ENCODE results near the gene MGST3. TPM values are rescaled to one million over a fixed set of nuclear protein-coding genes. Genes with fewer than 3 reads are reported as not detected.

The MGST3 gene
- total and polyA plus RNA-seq, 10 donors: 47.8 to 109 (median 78.1) TPM

- Histone ChIP-seq H3K4me1 (peaks cover 21 to 68% (median 52%) of the 10 kb centered on the region in 6 donors), H3K36me3 (peaks cover 0 to 10% (median 2%) of the 10 kb centered on the region in 6 donors), H3K9me3 (no peaks in the 10 kb centered on the region), H3K4me3 (peak overlapping the region; percentile 58 to 94 (median 74)), H3K27ac (peak overlapping the region in 6 of 8 donors; percentile 87 to 95 (median 90)), H3K27me3 (replicated peaks in 1 of 7) (no peaks in the 10 kb centered on the region)
- intact Hi-C loops (cut with DNase I; ENCODE audit: low total_unique reads): loop anchor here (5.0 kb wide), 1 partner anchor 65 kb away; the partner anchor contains the start of gene ALDH9A1
- WGBS, 5 donors: 29 to 41% (median 36%) methylated on average over 5 of the region's 5 CpGs
- no peak for DNase-seq
- TF ChIP-seq POLR2AphosphoS5 (IDR thresholded peaks at IDR 0.05): no peak
- TF ChIP-seq CTCF (IDR thresholded peaks at IDR 0.05 in 8 of 11, conservative IDR thresholded peaks at IDR 0.05 in 3 of 11): no peak
- TF ChIP-seq POLR2A (IDR thresholded peaks at IDR 0.05): no peak
Observed at GRCh38 chr1:165632152-165632469, 1.1 kb downstream of the MGST3 start.

- DNase-seq: no peak
- Histone ChIP-seq H3K9me3 (no peaks in the 10 kb centered on the region), H3K4me1 (peaks cover 24 to 71% (median 56%) of the 10 kb centered on the region in 6 donors), H3K27me3 (replicated peaks in 1 of 7) (no peaks in the 10 kb centered on the region), H3K4me3 (peak overlapping the region in 7 of 8 donors; percentile 58 to 94 (median 74)), H3K36me3 (peaks cover 0 to 11% (median 2%) of the 10 kb centered on the region in 6 donors), H3K27ac (peak overlapping the region in 6 of 8 donors; percentile 87 to 95 (median 90))
- TF ChIP-seq POLR2A (IDR thresholded peaks at IDR 0.05) (no peak), CTCF (IDR thresholded peaks at IDR 0.05 in 8 of 11, conservative IDR thresholded peaks at IDR 0.05 in 3 of 11) (no peak), POLR2AphosphoS5 (IDR thresholded peaks at IDR 0.05) (no peak)
- intact Hi-C loops (cut with DNase I; ENCODE audit: low total_unique reads): loop anchor here (5.0 kb wide), 1 partner anchor 65 kb away; the partner anchor contains the start of gene ALDH9A1
- 29 to 40% (median 33%) methylated on average over 7 of the region's 7 CpGs for WGBS, 5 donors
Observed at GRCh38 chr1:165632491-165632890, 1.5 kb downstream of the MGST3 start.

- Histone ChIP-seq H3K9me3 (no peaks in the 10 kb centered on the region), H3K36me3 (peaks cover 0 to 22% (median 2%) of the 10 kb centered on the region in 6 donors), H3K4me1 (peaks cover 24 to 80% (median 61%) of the 10 kb centered on the region in 6 donors), H3K4me3 (no peak overlapping the region), H3K27me3 (replicated peaks in 1 of 7) (no peaks in the 10 kb centered on the region), H3K27ac (no peak overlapping the region)
- intact Hi-C loops (cut with DNase I; ENCODE audit: low total_unique reads): loop anchor here (5.0 kb wide), 1 partner anchor 64 kb away; the partner anchor contains the start of gene ALDH9A1
- DNase-seq: no peak
- 51 to 69% (median 57%) methylated on average over 3 of the region's 3 CpGs for WGBS, 5 donors
- TF ChIP-seq CTCF (IDR thresholded peaks at IDR 0.05 in 8 of 11, conservative IDR thresholded peaks at IDR 0.05 in 3 of 11) (no peak), POLR2AphosphoS5 (IDR thresholded peaks at IDR 0.05) (no peak), POLR2A (IDR thresholded peaks at IDR 0.05) (no peak)
Observed at GRCh38 chr1:165633614-165634013, 2.6 kb downstream of the MGST3 start.

- intact Hi-C loops (cut with DNase I; ENCODE audit: low total_unique reads): loop anchor here (5.0 kb wide), 1 partner anchor 63 kb away; the partner anchor contains the start of gene ALDH9A1
- TF ChIP-seq POLR2AphosphoS5 (IDR thresholded peaks at IDR 0.05): no peak
- TF ChIP-seq POLR2A (IDR thresholded peaks at IDR 0.05): no peak
- no peak for TF ChIP-seq CTCF (IDR thresholded peaks at IDR 0.05 in 8 of 11, conservative IDR thresholded peaks at IDR 0.05 in 3 of 11)
- H3K27me3 ChIP-seq (replicated peaks in 1 of 7): no peaks in the 10 kb centered on the region
- H3K9me3 ChIP-seq: no peaks in the 10 kb centered on the region
- H3K4me1 ChIP-seq: peaks cover 24 to 80% (median 63%) of the 10 kb centered on the region in 6 donors
- no peak for DNase-seq
- no peak overlapping the region for H3K27ac ChIP-seq
- 78 to 89% (median 85%) methylated on average over 6 of the region's 6 CpGs for WGBS, 5 donors
- no peak overlapping the region for H3K4me3 ChIP-seq
- peaks cover 0 to 29% (median 2%) of the 10 kb centered on the region in 6 donors for H3K36me3 ChIP-seq
Observed at GRCh38 chr1:165634154-165634921, 3.3 kb downstream of the MGST3 start.

All from spleen (tissue), 11 donors.